Sigmoid colon (tissue), 7 donors: Measurements from ENCODE around the gene CAMSAP2. TPM values are rescaled to one million over a fixed set of nuclear protein-coding genes. Genes with fewer than 3 reads are reported as not detected.

Source experiments
- DNase-seq: peaks from one replicate; pipeline ENCODE4 v3.0.0-alpha.2; 2019
- H3K27ac ChIP-seq, 4 donors: fragments of 200-600 bp; sonication (generic); one replicate each; pipeline ENCODE4 v1.5.1; 2016 to 2019; ENCODE audit warnings: mild to moderate bottlenecking in 1 of 4
- H3K27me3 ChIP-seq, 3 donors: fragments of 200-600 bp; sonication (generic); one replicate each; pipeline ENCODE4 v1.5.1; 2019; ENCODE audit warnings: mild to moderate bottlenecking in 1 of 3
- H3K36me3 ChIP-seq, 4 donors: fragments of 200-600 bp; sonication (generic); one replicate each; pipeline ENCODE4 v1.5.1; 2016 to 2019
- H3K4me1 ChIP-seq, 4 donors: fragments of 200-600 bp; sonication (generic); one replicate each; pipeline ENCODE4 v1.5.1; 2017 to 2019
- H3K4me3 ChIP-seq, 4 donors: fragments of 200-600 bp; sonication (generic); one replicate each; pipeline ENCODE4 v1.5.1; 2017 to 2019; ENCODE audit warnings: mild to moderate bottlenecking in 2 of 4, moderate library complexity in 1 of 4
- H3K9me3 ChIP-seq, 4 donors: fragments of 200-600 bp in 3 of 4; sonication (generic) in 3 of 4; one replicate each; pipeline versions ENCODE4 v1.5.1 to v1.6.1; 2013 to 2019
- EP300 ChIP-seq, 4 donors: sonication (generic); formaldehyde crosslinking; IDR thresholded peaks; one replicate each; pipeline ENCODE4 v1.6.1; 2017; ENCODE audit warnings: antibody characterized with exemption in 4 of 4
- POLR2A ChIP-seq, 2 donors: fragments of 450-650 bp; IDR thresholded peaks; one replicate each; pipeline ENCODE4 v1.6.1; 2016; ENCODE audit warnings: antibody characterized with exemption in 2 of 2, mild to moderate bottlenecking in 2 of 2, moderate library complexity in 2 of 2
- POLR2AphosphoS5 ChIP-seq, 4 donors: sonication (generic); formaldehyde crosslinking; IDR thresholded peaks; one replicate each; pipeline ENCODE4 v1.6.1; 2017; ENCODE audit warnings: antibody characterized with exemption in 4 of 4
- WGBS, 2 donors: extraction: QIAGEN DNeasy Blood & Tissue Kit; methylation state at CpG; one replicate each; pipeline ENCODE4 v1.1.7; 2013; 5-methylcytosine and 5-hydroxymethylcytosine counted together
- intact Hi-C: fragments of 100-400 bp; cut with DNase I; formaldehyde crosslinking; loops from one replicate; pipeline ENCODE4 v1.15.1; 2023
- polyA plus RNA-seq, 3 donors: library from polyadenylated mRNA; stranded (reverse); fragments of 200-250 nt; gene quantifications; one replicate each; pipeline ENCODE4 v1.2.3, GENCODE V29; 2013
- total RNA-seq, 4 donors: library from RNA; depleted of rRNA; stranded (reverse); fragments of >200 nt; gene quantifications; one replicate each; pipeline ENCODE4 v1.1.0, GENCODE V29; 2016
- TF ChIP-seq, protein P1 (sequence below), 4 experiments: fragments of 450-650 bp in 3 of 4; fragments of 200-600 bp in 1 of 4; IDR thresholded peaks; one replicate each; pipeline ENCODE4 v1.5.1; 2016 to 2019; ENCODE audit warnings: antibody characterized with exemption in 4 of 4, mild to moderate bottlenecking in 3 of 4, moderate library complexity in 2 of 4
- donor health status: healthy with polysubstance abuse.
- donor health status: Bipolar disorder and iron deficiency.
- donor health status: healthy.

Gene CAMSAP2
- total and polyA plus RNA-seq, 7 donors = 1.2 to 40.7 (median 31.8) TPM

GRCh38 chr1:200795156-200795555, 56.5 kb downstream of the CAMSAP2 start:
- TF ChIP-seq POLR2AphosphoS5 (IDR thresholded peaks at IDR 0.05) (no peak), EP300 (IDR thresholded peaks at IDR 0.05) (no peak), POLR2A (IDR thresholded peaks at IDR 0.05) (no peak)
- TF ChIP-seq, protein P1, sequence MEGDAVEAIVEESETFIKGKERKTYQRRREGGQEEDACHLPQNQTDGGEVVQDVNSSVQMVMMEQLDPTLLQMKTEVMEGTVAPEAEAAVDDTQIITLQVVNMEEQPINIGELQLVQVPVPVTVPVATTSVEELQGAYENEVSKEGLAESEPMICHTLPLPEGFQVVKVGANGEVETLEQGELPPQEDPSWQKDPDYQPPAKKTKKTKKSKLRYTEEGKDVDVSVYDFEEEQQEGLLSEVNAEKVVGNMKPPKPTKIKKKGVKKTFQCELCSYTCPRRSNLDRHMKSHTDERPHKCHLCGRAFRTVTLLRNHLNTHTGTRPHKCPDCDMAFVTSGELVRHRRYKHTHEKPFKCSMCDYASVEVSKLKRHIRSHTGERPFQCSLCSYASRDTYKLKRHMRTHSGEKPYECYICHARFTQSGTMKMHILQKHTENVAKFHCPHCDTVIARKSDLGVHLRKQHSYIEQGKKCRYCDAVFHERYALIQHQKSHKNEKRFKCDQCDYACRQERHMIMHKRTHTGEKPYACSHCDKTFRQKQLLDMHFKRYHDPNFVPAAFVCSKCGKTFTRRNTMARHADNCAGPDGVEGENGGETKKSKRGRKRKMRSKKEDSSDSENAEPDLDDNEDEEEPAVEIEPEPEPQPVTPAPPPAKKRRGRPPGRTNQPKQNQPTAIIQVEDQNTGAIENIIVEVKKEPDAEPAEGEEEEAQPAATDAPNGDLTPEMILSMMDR (IDR thresholded peaks at IDR 0.05) = no peak
- no peak for DNase-seq
- H3K27me3 ChIP-seq = no peaks in the 10 kb centered on the region
- no peaks in the 10 kb centered on the region for H3K36me3 ChIP-seq
- peaks cover 0 to 31% (median 24%) of the 10 kb centered on the region in 4 donors for H3K4me1 ChIP-seq
- H3K4me3 ChIP-seq = no peak overlapping the region
- no peaks in the 10 kb centered on the region for H3K9me3 ChIP-seq
- WGBS, 2 donors = 10 to 42% methylated on average over 1 of the region's 1 CpG
- intact Hi-C loops = no loop called here
- peak overlapping the region in 2 of 4 donors; percentile 7 to 43 for H3K27ac ChIP-seq

GRCh38 chr1:200802042-200802441, 63.3 kb downstream of the CAMSAP2 start:
- intact Hi-C loops = loop anchor here (2.0 kb wide), 2 partner anchors 131 to 181 kb away; partner anchors contain the start of gene KIF14
- 73 to 84% methylated on average over 2 of the region's 2 CpGs for WGBS, 2 donors
- H3K9me3 ChIP-seq = no peaks in the 10 kb centered on the region
- no peak for DNase-seq
- no peaks in the 10 kb centered on the region for H3K27me3 ChIP-seq
- H3K4me3 ChIP-seq = no peak overlapping the region
- H3K4me1 ChIP-seq = peaks cover 0 to 21% (median 8%) of the 10 kb centered on the region in 4 donors
- H3K27ac ChIP-seq = no peak overlapping the region
- TF ChIP-seq POLR2AphosphoS5 (IDR thresholded peaks at IDR 0.05) (no peak), POLR2A (IDR thresholded peaks at IDR 0.05) (no peak), EP300 (IDR thresholded peaks at IDR 0.05) (no peak)
- no peaks in the 10 kb centered on the region for H3K36me3 ChIP-seq

GRCh38 chr1:200802865-200803512, 64.3 kb downstream of the CAMSAP2 start:
- intact Hi-C loops = loop anchor here (1.0 to 2.0 kb wide), 3 partner anchors 64 to 182 kb away; partner anchors contain the start of gene KIF14
- no peak for TF ChIP-seq EP300 (IDR thresholded peaks at IDR 0.05)
- TF ChIP-seq POLR2AphosphoS5 (IDR thresholded peaks at IDR 0.05) = peak in 1 of 4 donors; percentile 27
- TF ChIP-seq, protein P1 (IDR thresholded peaks at IDR 0.05) = peak; percentile 84 to 98 (median 90)
- no peak for TF ChIP-seq POLR2A (IDR thresholded peaks at IDR 0.05)
- no peaks in the 10 kb centered on the region for H3K9me3 ChIP-seq
- WGBS, 2 donors = 40 to 46% methylated on average over 2 of the region's 2 CpGs
- H3K27ac ChIP-seq = no peak overlapping the region
- H3K4me1 ChIP-seq = peaks cover 0 to 21% (median 8%) of the 10 kb centered on the region in 4 donors
- H3K36me3 ChIP-seq = peaks cover 0 to 7% (median 0%) of the 10 kb centered on the region in 4 donors
- no peak overlapping the region for H3K4me3 ChIP-seq
- H3K27me3 ChIP-seq = no peaks in the 10 kb centered on the region
- peak; percentile 89 for DNase-seq

DNA sequence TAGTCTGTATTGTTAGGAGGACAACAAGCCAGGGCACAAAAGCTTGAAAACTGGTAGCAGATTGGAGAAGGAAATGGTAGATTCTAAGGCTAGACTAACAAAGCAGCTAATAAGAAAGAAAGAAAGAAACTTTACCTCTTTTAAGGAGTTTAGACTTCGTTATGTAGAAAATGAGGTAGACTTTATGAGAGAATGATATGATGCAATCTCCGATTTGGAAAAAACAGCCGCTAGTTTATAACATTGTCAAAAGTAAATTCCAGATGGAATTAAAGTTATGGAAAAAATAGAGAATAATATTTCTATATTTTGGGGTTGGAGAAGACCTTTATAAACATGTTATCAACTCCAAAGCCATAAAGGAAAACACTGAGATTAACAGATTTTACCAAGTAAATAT, 67.0 kb downstream of the CAMSAP2 start:
- no peaks in the 10 kb centered on the region for H3K27me3 ChIP-seq

DNA sequence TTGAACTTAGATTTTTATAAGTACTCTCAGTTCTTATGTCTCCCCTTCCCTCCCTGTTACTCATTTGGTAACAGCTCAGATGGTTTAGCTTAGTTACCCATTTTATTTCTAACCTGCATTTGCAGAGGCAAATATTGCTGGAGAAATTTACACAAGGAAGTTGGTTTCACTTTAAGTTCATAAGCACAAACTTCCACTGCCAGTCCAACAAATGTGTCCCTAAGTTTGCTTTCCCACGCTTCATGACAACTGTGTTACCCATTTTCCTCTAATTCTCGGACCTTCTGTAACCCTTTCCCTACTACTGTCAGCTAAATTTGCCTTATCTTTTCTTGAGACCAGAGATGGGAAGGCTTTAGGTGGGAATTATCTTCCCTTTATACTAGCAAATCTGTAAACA, 70.2 kb downstream of the CAMSAP2 start:
- H3K27me3 ChIP-seq = no peaks in the 10 kb centered on the region
- H3K4me1 ChIP-seq = peaks cover 0 to 13% (median 5%) of the 10 kb centered on the region in 4 donors
- DNase-seq = no peak
- H3K36me3 ChIP-seq = peaks cover 0 to 29% (median 0%) of the 10 kb centered on the region in 4 donors
- no peak for TF ChIP-seq EP300 (IDR thresholded peaks at IDR 0.05)
- no peak for TF ChIP-seq POLR2AphosphoS5 (IDR thresholded peaks at IDR 0.05)
- TF ChIP-seq POLR2A (IDR thresholded peaks at IDR 0.05) = no peak
- TF ChIP-seq, protein P1 (IDR thresholded peaks at IDR 0.05) = no peak
- no peak overlapping the region for H3K27ac ChIP-seq
- no peak overlapping the region for H3K4me3 ChIP-seq
- no peaks in the 10 kb centered on the region for H3K9me3 ChIP-seq
- 17 to 61% methylated on average over 2 of the region's 2 CpGs for WGBS, 2 donors
- intact Hi-C loops = no loop called here

More for the DNA sequence above, 67.0 kb downstream of the CAMSAP2 start:
- no peak for TF ChIP-seq EP300 (IDR thresholded peaks at IDR 0.05)
- no peak for TF ChIP-seq POLR2A (IDR thresholded peaks at IDR 0.05)
- TF ChIP-seq, protein P1 (IDR thresholded peaks at IDR 0.05) = no peak
- TF ChIP-seq POLR2AphosphoS5 (IDR thresholded peaks at IDR 0.05) = no peak
- Histone ChIP-seq H3K27ac (no peak overlapping the region), H3K9me3 (no peaks in the 10 kb centered on the region), H3K4me1 (peaks cover 0 to 21% (median 8%) of the 10 kb centered on the region in 4 donors), H3K4me3 (no peak overlapping the region), H3K36me3 (peaks cover 0 to 29% (median 0%) of the 10 kb centered on the region in 4 donors)
- DNase-seq = no peak
- WGBS, 2 donors = 91 to 94% methylated on average over 3 of the region's 3 CpGs
- intact Hi-C loops = no loop called here
